SU-DHL-6 (cell line): ENCODE measurements around the gene SLC38A3.

Experiments
- H2AFZ ChIP-seq: fragments of 200-600 bp; sonication (generic); 2 replicates; pipeline ENCODE4 v1.6.1; 2014; ENCODE audit warnings: low read depth, mild to moderate bottlenecking, moderate library complexity, mixed read lengths, antibody characterized with exemption, low read length; ENCODE audit not compliant: severe bottlenecking
- H3F3A ChIP-seq: fragments of 200-600 bp; shearing (Covaris generic); 2 replicates; pipeline ENCODE4 v1.6.0; 2016; ENCODE audit warnings: antibody characterized with exemption, mild to moderate bottlenecking; ENCODE audit not compliant: insufficient read depth
- H3K27ac ChIP-seq: fragments of 200-600 bp; sonication (generic); 2 replicates; pipeline ENCODE4 v1.5.1; 2016; ENCODE audit warnings: low read depth, mild to moderate bottlenecking, low read length, moderate library complexity, mixed read lengths
- H3K27me3 ChIP-seq: fragments of 200-600 bp; sonication (generic), shearing (Covaris generic); 2 replicates; pipeline ENCODE4 v1.6.0; 2014; ENCODE audit warnings: mild to moderate bottlenecking, low read length
- H3K36me3 ChIP-seq: fragments of 200-600 bp; sonication (generic); 2 replicates; pipeline ENCODE4 v1.6.1; 2014; ENCODE audit warnings: mild to moderate bottlenecking, low read length, mixed read lengths
- H3K4me2 ChIP-seq: fragments of 300-600, 200-600 bp; shearing (Covaris generic), sonication (generic); 2 replicates; pipeline ENCODE4 v1.6.0; 2014; ENCODE audit warnings: low read length, low read depth, mild to moderate bottlenecking; ENCODE audit not compliant: poor library complexity, severe bottlenecking
- H3K4me3 ChIP-seq: fragments of 200-600 bp; sonication (generic); 2 replicates; pipeline ENCODE4 v1.5.1; 2014; ENCODE audit warnings: antibody characterized with exemption, low read length, mild to moderate bottlenecking, mixed read lengths; ENCODE audit not compliant: insufficient read depth, poor library complexity, severe bottlenecking
- H3K79me2 ChIP-seq: fragments of 200-600 bp; sonication (generic); 2 replicates; pipeline ENCODE4 v1.6.1; 2014; ENCODE audit warnings: mild to moderate bottlenecking, low read length, moderate library complexity; ENCODE audit not compliant: insufficient read depth
- H3K9ac ChIP-seq: fragments of 200-600 bp; sonication (generic); 2 replicates; pipeline ENCODE4 v1.7.0; 2014; ENCODE audit warnings: mild to moderate bottlenecking, low read length
- H3K9me2 ChIP-seq: fragments of 200-600 bp; sonication (generic); replicated peaks from 2 replicates; pipeline ENCODE4 v1.6.1; 2014; ENCODE audit warnings: low read length; ENCODE audit not compliant: insufficient read depth
- H3K9me3 ChIP-seq: fragments of 200-600 bp; sonication (generic); 2 replicates; pipeline ENCODE4 v1.6.1; 2014; ENCODE audit warnings: low read length, mixed read lengths; ENCODE audit not compliant: insufficient read depth
- H4K20me1 ChIP-seq: fragments of 200-600 bp; sonication (generic); 2 replicates; pipeline ENCODE4 v1.6.1; 2014; ENCODE audit warnings: low read depth, mild to moderate bottlenecking, antibody characterized with exemption, low read length, moderate library complexity, mixed read lengths
- CTCF ChIP-seq: fragments of 200-600 bp; sonication (generic); IDR thresholded peaks from one replicate; pipeline ENCODE4 v1.5.1; 2017; ENCODE audit warnings: antibody characterized with exemption, mild to moderate bottlenecking, low read length, moderate library complexity; ENCODE audit not compliant: insufficient read depth, poor library complexity, severe bottlenecking
- EZH2phosphoT487 ChIP-seq: fragments of 200-600 bp; sonication (generic), shearing (Covaris generic); conservative IDR thresholded peaks from 2 replicates; pipeline ENCODE4 v1.6.1; 2018; ENCODE audit warnings: mild to moderate bottlenecking, antibody characterized with exemption, low read length, moderate library complexity, mixed read lengths

The SLC38A3 gene

GRCh38 chr3:50183755-50184154 lies 21.3 kb upstream of the SLC38A3 start:
- TF ChIP-seq EZH2phosphoT487 (no peak), CTCF (no peak)
- H3K4me3 ChIP-seq = no peak overlapping the region
- no peak overlapping the region for H2AFZ ChIP-seq
- no peaks in the 10 kb centered on the region for H3K36me3 ChIP-seq
- no peaks in the 10 kb centered on the region for H3K9me2 ChIP-seq
- H3K9ac ChIP-seq = no peak overlapping the region
- no peaks in the 10 kb centered on the region for H4K20me1 ChIP-seq
- H3K79me2 ChIP-seq = no peaks in the 10 kb centered on the region
- no peak overlapping the region for H3K27ac ChIP-seq
- no peaks in the 10 kb centered on the region for H3K9me3 ChIP-seq
- H3K27me3 ChIP-seq = no peaks in the 10 kb centered on the region
- no peak overlapping the region for H3K4me2 ChIP-seq
- no peaks in the 10 kb centered on the region for H3F3A ChIP-seq

- H3F3A ChIP-seq = no peaks in the 10 kb centered on the region
- H3K4me2 ChIP-seq = no peak overlapping the region
- no peaks in the 10 kb centered on the region for H3K79me2 ChIP-seq
- H3K27me3 ChIP-seq = no peaks in the 10 kb centered on the region
- no peak overlapping the region for H3K9ac ChIP-seq
- no peaks in the 10 kb centered on the region for H4K20me1 ChIP-seq
- H3K36me3 ChIP-seq = no peaks in the 10 kb centered on the region
- no peak overlapping the region for H3K27ac ChIP-seq
- H3K9me2 ChIP-seq = no peaks in the 10 kb centered on the region
- no peak overlapping the region for H2AFZ ChIP-seq
- TF ChIP-seq CTCF (no peak), EZH2phosphoT487 (no peak)
- no peak overlapping the region for H3K4me3 ChIP-seq
- no peaks in the 10 kb centered on the region for H3K9me3 ChIP-seq
These were observed 20.7 kb upstream of the SLC38A3 start for GRCh38 chr3:50184242-50184978.

GRCh38 chr3:50185230-50185629 lies 19.8 kb upstream of the SLC38A3 start:
- H3K9me2 ChIP-seq = no peaks in the 10 kb centered on the region
- H3K4me2 ChIP-seq = no peak overlapping the region
- no peak for TF ChIP-seq CTCF
- H3K9me3 ChIP-seq = no peaks in the 10 kb centered on the region
- H3K27ac ChIP-seq = no peak overlapping the region
- H3K36me3 ChIP-seq = no peaks in the 10 kb centered on the region
- no peaks in the 10 kb centered on the region for H4K20me1 ChIP-seq
- no peaks in the 10 kb centered on the region for H3F3A ChIP-seq
- H2AFZ ChIP-seq = no peak overlapping the region
- no peak overlapping the region for H3K4me3 ChIP-seq
- H3K79me2 ChIP-seq = no peaks in the 10 kb centered on the region
- no peaks in the 10 kb centered on the region for H3K27me3 ChIP-seq
- no peak overlapping the region for H3K9ac ChIP-seq
